H1 (cell line): ENCODE measurements around the gene BSCL2.
A peak's percentile ranks its signal among the peaks of the same experiment; 100 is the strongest.

Source experiments
- ATF3 ChIP-seq: IDR thresholded peaks from 2 replicates; pipeline ENCODE4 v1.6.1; 2011; ENCODE audit warnings: low read depth, mild to moderate bottlenecking, low read length; ENCODE audit not compliant: insufficient read depth
- CREB1 ChIP-seq: IDR thresholded peaks from 2 replicates; pipeline ENCODE4 v1.6.1; 2012; ENCODE audit warnings: inconsistent platforms
- CTCF ChIP-seq, 3 experiments: IDR thresholded peaks; 1 replicate in 2 of 3; 2 replicates in 1 of 3; pipeline versions ENCODE4 v1.5.1 to v1.6.1; 2011; ENCODE audit warnings: low read length in 3 of 3, mild to moderate bottlenecking in 3 of 3, inconsistent platforms in 2 of 3, low read depth in 1 of 3, moderate library complexity in 1 of 3; ENCODE audit not compliant: insufficient read depth in 1 of 3; ENCODE audit errors: control extremely low read depth in 1 of 3
- E2F6 ChIP-seq: IDR thresholded peaks from 2 replicates; pipeline ENCODE4 v1.6.1; 2012; ENCODE audit warnings: inconsistent platforms
- MAX ChIP-seq: IDR thresholded peaks from 2 replicates; pipeline ENCODE4 v1.6.1; 2012; ENCODE audit warnings: inconsistent platforms
- SIX5 ChIP-seq: IDR thresholded peaks from 2 replicates; pipeline ENCODE4 v1.6.1; 2011; ENCODE audit warnings: mild to moderate bottlenecking, low read depth, low read length
- TAF7 ChIP-seq: optimal IDR thresholded peaks from 2 replicates; pipeline ENCODE3; 2011; ENCODE audit warnings: low read depth, mild to moderate bottlenecking, inconsistent platforms, low read length, moderate library complexity, borderline replicate concordance
- YY1 ChIP-seq: IDR thresholded peaks from 2 replicates; pipeline ENCODE4 v1.6.1; 2011; ENCODE audit warnings: low read depth, mild to moderate bottlenecking, low read length

- TF ChIP-seq MAX (peak; percentile 91), CREB1 (no peak; the same call in 1 of the 2 replicates), CTCF (IDR thresholded peaks at IDR 0.05; ENCODE audit: control extremely low read depth in 1 of 3, insufficient read depth in 1 of 3, low read depth in 1 of 3, low read length in 3 of 3) (no peak), YY1 (peak; percentile 5; the same call in 1 of the 2 replicates), SIX5 (no peak), ATF3 (no peak), TAF7 (peak; percentile 23), E2F6 (peak; percentile 98)
These were observed 20.1 kb upstream of the BSCL2 start, which contains the start of gene HNRNPUL2 for GRCh38 chr11:62727165-62727871.
